ENCODE results near the gene CFAP97D1.
A peak's percentile ranks its signal among the peaks of the same experiment; 100 is the strongest.
"Not testable (repeated sequence)": the region's sequence is repeated elsewhere in the genome, so short reads cannot be mapped to it uniquely, and the experiment has no call there.

Gene CFAP97D1

GRCh38 chr17:43768382-43768781 lies 11.9 kb upstream of the CFAP97D1 start:
- DNase-seq (ENCODE audit: low spot score) = peak; percentile 79

GRCh38 chr17:43768943-43769342 lies 11.3 kb upstream of the CFAP97D1 start:
- no peak for DNase-seq (ENCODE audit: low spot score)

- DNase-seq (ENCODE audit: low spot score) = no peak
Measured at GRCh38 chr17:43769426-43769825, 10.8 kb upstream of the CFAP97D1 start.

- DNase-seq (ENCODE audit: low spot score) = no peak
Measured at GRCh38 chr17:43769859-43770258, 10.4 kb upstream of the CFAP97D1 start.

- no peak for DNase-seq (ENCODE audit: low spot score)
Measured at GRCh38 chr17:43770957-43771356, 9.3 kb upstream of the CFAP97D1 start.

GRCh38 chr17:43771463-43771862 lies 8.8 kb upstream of the CFAP97D1 start:
- no peak for DNase-seq (ENCODE audit: low spot score)

GRCh38 chr17:43772877-43773648 lies 7.2 kb upstream of the CFAP97D1 start:
- DNase-seq (ENCODE audit: low spot score) = peak; percentile 59

- no peak for DNase-seq (ENCODE audit: low spot score)
Measured at GRCh38 chr17:43774304-43775250, 5.7 kb upstream of the CFAP97D1 start.

GRCh38 chr17:43778337-43779144 lies 1.7 kb upstream of the CFAP97D1 start, which contains the start of gene DUSP3:
TSS of gene DUSP3 (minus strand) at chr17:43778977. CDS start at chr17:43778924, 53 bp downstream.
- peak; percentile 93 for DNase-seq (ENCODE audit: low spot score)

- no peak for DNase-seq (ENCODE audit: low spot score)
Measured at GRCh38 chr17:43779145-43780125, 800 bp upstream of the CFAP97D1 start.

- no peak for DNase-seq (ENCODE audit: low spot score)
Measured at GRCh38 chr17:43782913-43783680, 2.9 kb downstream of the CFAP97D1 start.

- DNase-seq (ENCODE audit: low spot score) = no peak
Measured at GRCh38 chr17:43784068-43784467, 3.8 kb downstream of the CFAP97D1 start.

GRCh38 chr17:43784628-43785101 lies 4.4 kb downstream of the CFAP97D1 start:
- no peak for DNase-seq (ENCODE audit: low spot score)

- no peak for DNase-seq (ENCODE audit: low spot score)
Measured at GRCh38 chr17:43787728-43788127, 7.5 kb downstream of the CFAP97D1 start.

- no peak for DNase-seq (ENCODE audit: low spot score)
Measured at GRCh38 chr17:43788540-43788939, 8.3 kb downstream of the CFAP97D1 start.

GRCh38 chr17:43789482-43789881 lies 9.2 kb downstream of the CFAP97D1 start:
- no peak for DNase-seq (ENCODE audit: low spot score)

- no peak for DNase-seq (ENCODE audit: low spot score)
Measured at GRCh38 chr17:43790311-43790940, 10.2 kb downstream of the CFAP97D1 start.

- DNase-seq (ENCODE audit: low spot score) = no peak
Measured at GRCh38 chr17:43791589-43791988, 11.4 kb downstream of the CFAP97D1 start.

- DNase-seq (ENCODE audit: low spot score) = not testable (repeated sequence)
Measured at GRCh38 chr17:43792668-43793067, 12.4 kb downstream of the CFAP97D1 start.

All from Ammon's horn (tissue), 1 donor.